Subcutaneous abdominal adipose tissue (tissue), 5 donors: Measurements from ENCODE around the gene TFF1.

Experiments
- H3K27ac ChIP-seq: one replicate; pipeline ENCODE4 v1.7.0; 2013; ENCODE audit warnings: low read depth, mild to moderate bottlenecking, inconsistent platforms, low read length, moderate library complexity
- H3K27me3 ChIP-seq, 5 donors: one replicate each; pipeline ENCODE4 v1.7.0; 2013; ENCODE audit warnings: low read length in 5 of 5, inconsistent platforms in 1 of 5; ENCODE audit not compliant: control insufficient read depth in 5 of 5, insufficient read depth in 4 of 5
- H3K36me3 ChIP-seq, 5 donors: one replicate each; pipeline ENCODE4 v1.7.0; 2013; ENCODE audit warnings: low read length in 5 of 5; ENCODE audit not compliant: control insufficient read depth in 5 of 5, insufficient read depth in 5 of 5
- H3K4me1 ChIP-seq, 5 donors: one replicate each; pipeline ENCODE4 v1.7.0; 2013; ENCODE audit warnings: low read length in 5 of 5, mild to moderate bottlenecking in 3 of 5, moderate library complexity in 1 of 5; ENCODE audit not compliant: control insufficient read depth in 5 of 5, insufficient read depth in 5 of 5
- H3K4me3 ChIP-seq, 5 donors: one replicate each; pipeline ENCODE4 v1.7.0; 2013; ENCODE audit warnings: low read length in 5 of 5, low read depth in 1 of 5
- H3K9ac ChIP-seq, 5 donors: one replicate each; pipeline ENCODE4 v1.7.0; 2013; ENCODE audit warnings: low read length in 5 of 5, mild to moderate bottlenecking in 4 of 5, moderate library complexity in 3 of 5
- H3K9me3 ChIP-seq, 5 donors: one replicate each; pipeline ENCODE4 v1.7.0; 2013; ENCODE audit warnings: low read length in 5 of 5; ENCODE audit not compliant: control insufficient read depth in 5 of 5
- donor health status: healthy.
- donor health status: healthy.
- donor health status: healthy.
- donor health status: healthy.
- donor health status: healthy.

Gene TFF1

DNA sequence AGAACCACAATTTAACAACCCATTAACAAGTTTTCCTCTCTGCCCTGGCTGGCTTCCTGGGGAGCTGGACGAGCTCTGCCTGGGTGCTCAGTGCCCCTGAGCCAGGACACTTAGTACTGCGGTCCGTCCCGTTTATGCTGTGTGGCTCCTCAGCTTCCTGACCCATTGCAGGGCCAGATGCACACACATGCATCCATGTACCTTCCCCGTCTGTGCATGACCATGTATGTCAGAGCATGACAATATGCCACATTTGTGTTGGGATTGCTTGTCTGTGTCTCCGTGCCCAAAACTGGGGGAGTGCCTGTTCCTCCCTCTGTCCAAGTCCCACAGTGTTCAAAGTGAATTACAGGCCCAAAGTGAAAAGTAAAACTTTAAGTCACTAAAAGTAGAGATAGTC lies 41.4 kb downstream of the TFF1 start:
- H3K9ac ChIP-seq, result no peak overlapping the region

DNA sequence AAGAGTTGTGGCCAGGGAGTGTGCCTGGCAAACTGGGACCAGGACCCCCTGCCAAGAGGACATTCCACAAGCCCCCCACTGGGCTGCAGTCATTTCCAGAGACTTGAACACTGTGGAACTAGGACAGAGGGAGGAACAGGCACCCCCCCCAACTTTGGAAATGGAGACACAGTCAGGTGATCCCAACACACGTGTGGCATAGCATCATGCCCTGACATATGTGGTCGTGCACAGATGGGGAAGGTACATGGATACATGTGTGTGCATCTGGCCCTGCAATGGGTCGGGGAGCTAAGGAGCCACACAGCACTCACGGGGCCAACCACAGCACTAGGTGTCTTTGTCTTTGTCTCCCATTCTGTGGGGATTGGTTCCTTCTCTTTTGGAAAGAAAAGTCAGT lies 44.5 kb downstream of the TFF1 start:
- Histone ChIP-seq H3K27me3 (peaks cover 8 to 23% (median 15%) of the 10 kb centered on the region in 5 donors), H3K4me1 (peaks cover 0 to 10% (median 0%) of the 10 kb centered on the region in 5 donors), H3K27ac (no peak overlapping the region), H3K4me3 (no peak overlapping the region), H3K36me3 (no peaks in the 10 kb centered on the region), H3K9ac (no peak overlapping the region), H3K9me3 (no peaks in the 10 kb centered on the region)

More for the DNA sequence above, 41.4 kb downstream of the TFF1 start:
- Histone ChIP-seq H3K36me3 (no peaks in the 10 kb centered on the region), H3K27me3 (peaks cover 0 to 15% (median 7%) of the 10 kb centered on the region in 5 donors), H3K4me3 (no peak overlapping the region), H3K9me3 (no peaks in the 10 kb centered on the region), H3K27ac (no peak overlapping the region), H3K4me1 (peaks cover 0 to 1% (median 0%) of the 10 kb centered on the region in 5 donors)

DNA sequence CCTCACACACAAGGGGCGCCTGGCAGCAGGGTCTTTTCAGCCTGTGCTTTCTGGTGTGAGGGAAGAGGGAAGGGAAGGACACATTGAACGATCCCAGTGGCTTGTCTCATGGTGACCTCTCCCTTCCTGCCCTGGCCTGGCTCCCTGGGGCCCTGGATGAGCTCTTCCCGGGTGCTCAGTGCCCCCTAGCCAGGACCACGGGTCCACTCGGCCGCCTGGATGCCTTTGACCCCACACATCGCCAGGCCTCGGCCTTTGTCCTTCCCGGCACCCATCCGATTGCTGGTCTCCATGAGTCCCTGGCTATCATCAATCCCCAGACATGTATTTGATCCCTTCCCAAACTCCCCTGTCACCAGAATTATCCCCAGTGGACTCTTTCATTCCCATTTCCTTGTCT lies 45.1 kb downstream of the TFF1 start:
- Histone ChIP-seq H3K27ac (no peak overlapping the region), H3K9ac (no peak overlapping the region), H3K36me3 (no peaks in the 10 kb centered on the region), H3K27me3 (peaks cover 8 to 23% (median 16%) of the 10 kb centered on the region in 5 donors), H3K4me1 (peaks cover 0 to 10% (median 0%) of the 10 kb centered on the region in 5 donors), H3K9me3 (no peaks in the 10 kb centered on the region), H3K4me3 (no peak overlapping the region)

DNA sequence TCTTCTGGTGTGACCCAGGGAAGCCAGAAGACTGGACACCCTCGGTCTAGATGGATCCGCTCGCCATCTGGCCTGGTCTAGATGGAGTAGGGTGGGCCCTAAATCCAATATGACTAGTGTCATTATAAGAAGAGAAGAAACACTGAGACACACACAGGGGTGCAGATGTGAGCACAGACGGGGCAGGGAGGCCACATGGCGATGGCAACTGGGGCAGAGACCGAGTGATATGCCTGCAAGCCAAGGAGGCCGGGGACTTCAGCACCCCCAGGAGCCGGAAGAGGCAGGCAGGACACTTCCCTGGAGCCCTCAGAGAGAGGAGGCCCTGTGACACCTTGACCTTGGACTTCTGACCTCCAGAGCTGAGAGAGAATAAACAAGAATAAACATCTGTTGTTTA lies 45.5 kb downstream of the TFF1 start:
- peaks cover 8 to 23% (median 16%) of the 10 kb centered on the region in 5 donors for H3K27me3 ChIP-seq
- no peaks in the 10 kb centered on the region for H3K9me3 ChIP-seq
- H3K4me3 ChIP-seq, result no peak overlapping the region
- H3K36me3 ChIP-seq, result no peaks in the 10 kb centered on the region
- H3K9ac ChIP-seq, result no peak overlapping the region
- H3K4me1 ChIP-seq, result peaks cover 0 to 10% (median 0%) of the 10 kb centered on the region in 5 donors
- H3K27ac ChIP-seq, result no peak overlapping the region

DNA sequence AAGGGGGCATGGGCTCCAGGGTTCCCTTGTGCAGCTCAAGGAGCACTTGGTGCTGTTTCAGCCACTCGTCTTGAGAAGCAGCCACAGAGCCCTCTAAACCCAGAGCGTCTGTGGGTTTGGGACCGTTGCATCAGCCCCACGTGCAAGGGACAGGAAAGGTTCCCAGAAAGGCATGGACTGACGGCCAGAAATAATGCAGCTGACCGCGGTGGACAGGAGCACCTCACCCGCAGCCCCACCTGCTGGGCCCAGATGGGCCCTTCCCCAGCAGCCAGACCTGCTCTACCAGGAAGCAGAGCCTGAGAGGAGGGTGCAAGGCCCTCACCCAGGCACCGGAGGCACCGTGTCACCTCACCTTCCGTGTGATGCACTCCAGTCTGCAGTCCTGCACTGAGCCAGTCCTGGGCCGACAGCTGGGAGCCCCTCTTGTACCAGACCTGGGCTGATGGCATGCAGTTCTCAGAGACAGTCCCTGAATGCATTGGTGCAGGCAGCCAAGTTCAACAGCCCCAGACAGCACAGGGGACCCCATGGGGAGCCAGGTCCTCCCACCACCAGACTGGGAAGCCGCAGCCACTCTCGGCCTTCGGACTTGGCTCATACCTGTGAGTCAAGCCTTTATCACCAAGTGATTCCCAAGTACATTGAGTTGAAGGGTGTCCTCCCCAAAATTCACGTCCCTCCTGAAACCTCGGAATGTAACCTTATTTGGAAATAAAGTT lies 46.3 kb downstream of the TFF1 start:
- no peak overlapping the region for H3K4me3 ChIP-seq
- H3K27me3 ChIP-seq, result peaks cover 8 to 23% (median 16%) of the 10 kb centered on the region in 5 donors
- no peak overlapping the region for H3K9ac ChIP-seq
- H3K9me3 ChIP-seq, result no peaks in the 10 kb centered on the region
- H3K4me1 ChIP-seq, result peaks cover 0 to 10% (median 0%) of the 10 kb centered on the region in 5 donors
- no peak overlapping the region for H3K27ac ChIP-seq
- no peaks in the 10 kb centered on the region for H3K36me3 ChIP-seq

DNA sequence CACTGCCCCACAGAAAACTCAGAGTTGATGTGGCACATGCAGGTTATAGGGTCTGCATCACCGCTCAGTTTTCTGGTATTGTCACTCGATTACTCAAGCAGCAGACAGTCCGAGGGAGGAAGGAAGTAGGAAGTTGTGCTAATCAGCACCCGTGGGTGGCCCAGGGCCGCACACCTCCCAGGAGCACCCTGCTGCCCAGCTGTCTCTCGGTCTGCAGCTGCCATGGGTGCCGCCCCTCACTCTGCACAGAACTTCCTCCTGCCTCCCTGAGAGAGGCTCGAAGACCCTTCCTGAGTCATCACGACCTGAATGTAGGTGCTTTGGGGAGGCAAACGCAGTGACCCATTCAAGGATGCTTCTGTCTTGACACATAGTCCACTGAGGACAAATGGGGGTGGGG lies 47.0 kb downstream of the TFF1 start:
- no peaks in the 10 kb centered on the region for H3K36me3 ChIP-seq
- H3K4me1 ChIP-seq, result peaks cover 0 to 10% (median 0%) of the 10 kb centered on the region in 5 donors
- peaks cover 8 to 23% (median 16%) of the 10 kb centered on the region in 5 donors for H3K27me3 ChIP-seq
- no peak overlapping the region for H3K27ac ChIP-seq
- no peak overlapping the region for H3K9ac ChIP-seq
- no peaks in the 10 kb centered on the region for H3K9me3 ChIP-seq
- no peak overlapping the region for H3K4me3 ChIP-seq

DNA sequence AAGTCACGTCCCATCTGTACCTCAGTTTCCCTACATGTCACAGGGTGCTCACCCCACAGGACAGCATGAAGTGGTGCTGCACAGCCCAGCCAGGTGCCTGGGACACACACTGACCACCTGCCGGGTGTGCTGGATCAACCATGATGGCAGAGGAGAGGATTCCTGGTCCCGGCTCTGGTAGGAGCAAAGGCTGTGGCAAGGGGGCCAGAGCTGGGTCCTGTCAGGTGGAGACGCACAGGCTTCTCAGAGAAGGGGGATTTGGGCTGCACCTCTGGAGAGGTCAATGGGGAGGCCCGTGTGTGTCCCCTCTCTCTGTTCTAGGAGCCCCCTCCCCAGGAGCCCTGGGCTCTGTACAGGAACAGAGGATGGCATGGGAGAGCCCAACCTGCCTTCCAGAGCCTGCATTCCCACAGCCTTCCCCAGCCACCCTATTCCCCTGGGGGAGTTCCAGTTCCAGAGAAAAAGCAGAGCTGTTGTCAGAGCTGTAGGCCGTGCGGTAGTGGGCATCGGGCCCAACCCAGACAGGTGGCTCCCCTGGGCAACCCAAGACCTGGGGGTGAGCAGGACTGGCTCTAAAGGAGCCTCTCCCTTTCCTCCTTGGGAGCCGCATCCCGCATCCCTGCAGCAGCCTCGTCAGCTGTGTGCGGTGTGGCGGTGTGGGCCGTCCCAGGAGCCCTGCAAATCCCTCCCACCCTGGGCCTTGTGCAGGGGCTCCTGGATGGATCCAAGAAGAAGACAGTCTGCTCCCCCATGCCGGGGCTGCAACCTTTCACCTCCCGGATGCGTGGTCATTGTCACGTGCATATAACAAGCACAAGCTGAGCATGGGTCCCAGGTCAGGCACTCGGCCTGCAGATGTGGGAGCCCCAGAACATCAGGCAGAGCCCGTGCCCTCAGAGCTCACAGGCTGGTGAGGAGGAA lies 48.2 kb downstream of the TFF1 start:
- no peaks in the 10 kb centered on the region for H3K36me3 ChIP-seq
- H3K27ac ChIP-seq, result no peak overlapping the region
- H3K9ac ChIP-seq, result no peak overlapping the region
- H3K4me3 ChIP-seq, result no peak overlapping the region
- no peaks in the 10 kb centered on the region for H3K9me3 ChIP-seq
- peaks cover 8 to 22% (median 16%) of the 10 kb centered on the region in 5 donors for H3K27me3 ChIP-seq
- peaks cover 0 to 20% (median 0%) of the 10 kb centered on the region in 5 donors for H3K4me1 ChIP-seq

DNA sequence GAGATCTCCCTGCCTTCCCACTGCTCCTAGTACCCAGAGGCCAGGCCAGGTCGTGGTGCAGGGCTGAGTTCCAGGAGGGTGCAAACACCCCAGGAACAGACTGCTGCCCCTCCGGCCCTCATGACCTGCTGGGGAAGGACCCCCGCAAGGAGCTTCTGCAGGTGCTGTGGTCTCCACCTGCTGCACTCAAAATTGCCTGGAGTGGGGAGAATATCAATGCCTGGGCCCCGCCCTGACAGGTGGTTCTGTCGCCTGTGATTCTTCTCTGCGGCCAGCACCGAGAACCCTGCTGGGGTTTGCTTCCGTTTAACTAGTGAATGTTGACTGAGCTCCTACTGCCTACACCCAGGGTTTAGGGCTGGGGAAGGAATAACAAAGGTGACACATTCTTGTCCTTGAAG lies 49.0 kb downstream of the TFF1 start:
- Histone ChIP-seq H3K27ac (no peak overlapping the region), H3K4me3 (no peak overlapping the region), H3K36me3 (no peaks in the 10 kb centered on the region), H3K9ac (no peak overlapping the region), H3K4me1 (peaks cover 0 to 20% (median 0%) of the 10 kb centered on the region in 5 donors), H3K9me3 (no peaks in the 10 kb centered on the region), H3K27me3 (peaks cover 4 to 22% (median 13%) of the 10 kb centered on the region in 5 donors)

DNA sequence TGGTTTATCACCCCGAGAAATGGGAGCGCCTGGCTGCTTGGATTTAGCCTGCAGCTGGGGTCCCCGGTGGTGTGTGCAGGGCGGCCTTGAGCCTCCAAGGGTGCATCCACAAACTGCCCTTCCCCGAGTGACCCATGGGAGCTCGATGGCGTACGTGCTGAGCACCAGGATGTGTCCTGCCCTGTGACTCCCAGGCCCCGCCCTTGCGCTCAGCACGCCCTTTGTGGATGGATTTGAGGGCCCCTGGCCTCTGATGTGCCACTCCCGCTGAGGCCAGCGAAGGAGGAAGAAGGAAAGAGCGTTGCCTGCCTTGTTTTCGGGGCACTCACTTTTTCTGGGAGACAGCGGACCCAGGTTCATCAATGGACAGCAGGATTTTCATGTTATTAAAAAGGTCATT lies 49.4 kb downstream of the TFF1 start:
- H3K27me3 ChIP-seq, result peaks cover 4 to 19% (median 16%) of the 10 kb centered on the region in 5 donors
- H3K36me3 ChIP-seq, result no peaks in the 10 kb centered on the region
- no peak overlapping the region for H3K4me3 ChIP-seq
- peaks cover 0 to 20% (median 0%) of the 10 kb centered on the region in 5 donors for H3K4me1 ChIP-seq
- H3K27ac ChIP-seq, result no peak overlapping the region
- H3K9me3 ChIP-seq, result no peaks in the 10 kb centered on the region
- no peak overlapping the region for H3K9ac ChIP-seq
